HL-60 (cell line): ENCODE data around the gene ISL2.

ENCODE experiments used
- DNase-seq, 2 experiments: peaks; one replicate each; pipeline ENCODE4 v3.0.0-alpha.2; 2010 to 2020; ENCODE audit warnings: low read depth in 1 of 2, low spot score in 1 of 2
- H3K27ac ChIP-seq: fragments of 250-450 bp; sonication (Bioruptor Pico); replicated peaks from 2 replicates; pipeline ENCODE4 v1.5.1; 2020; ENCODE audit warnings: mild to moderate bottlenecking, moderate library complexity
- H3K27me3 ChIP-seq: fragments of 250-450 bp; sonication (Bioruptor Pico); 2 replicates; pipeline ENCODE4 v1.5.1; 2021; ENCODE audit warnings: mild to moderate bottlenecking, moderate library complexity; ENCODE audit not compliant: insufficient read depth, poor library complexity, severe bottlenecking
- H3K4me3 ChIP-seq: replicated peaks from 2 replicates; pipeline ENCODE4 v1.5.1; 2011; ENCODE audit warnings: mild to moderate bottlenecking, control low read depth, low read length; ENCODE audit not compliant: insufficient read depth
- GABPA ChIP-seq: IDR thresholded peaks from 2 replicates; pipeline ENCODE4 v1.6.1; 2012; ENCODE audit warnings: low read depth
- POLR2AphosphoS5 ChIP-seq: IDR thresholded peaks from 2 replicates; pipeline ENCODE4 v1.6.1; 2012; ENCODE audit warnings: low read depth
- SPI1 ChIP-seq: IDR thresholded peaks from 2 replicates; pipeline ENCODE4 v1.6.1; 2012; ENCODE audit warnings: low read depth, mild to moderate bottlenecking, borderline replicate concordance
- TF ChIP-seq, protein P1 (sequence below): IDR thresholded peaks from one replicate; pipeline ENCODE4 v1.5.1; 2011; ENCODE audit warnings: low read length, control low read depth, inconsistent platforms; ENCODE audit not compliant: insufficient read depth
- TF ChIP-seq, protein P2 (sequence below): IDR thresholded peaks from 2 replicates; pipeline ENCODE4 v1.6.1; 2012; ENCODE audit warnings: low read depth; ENCODE audit not compliant: insufficient replicate concordance

Gene ISL2

DNA sequence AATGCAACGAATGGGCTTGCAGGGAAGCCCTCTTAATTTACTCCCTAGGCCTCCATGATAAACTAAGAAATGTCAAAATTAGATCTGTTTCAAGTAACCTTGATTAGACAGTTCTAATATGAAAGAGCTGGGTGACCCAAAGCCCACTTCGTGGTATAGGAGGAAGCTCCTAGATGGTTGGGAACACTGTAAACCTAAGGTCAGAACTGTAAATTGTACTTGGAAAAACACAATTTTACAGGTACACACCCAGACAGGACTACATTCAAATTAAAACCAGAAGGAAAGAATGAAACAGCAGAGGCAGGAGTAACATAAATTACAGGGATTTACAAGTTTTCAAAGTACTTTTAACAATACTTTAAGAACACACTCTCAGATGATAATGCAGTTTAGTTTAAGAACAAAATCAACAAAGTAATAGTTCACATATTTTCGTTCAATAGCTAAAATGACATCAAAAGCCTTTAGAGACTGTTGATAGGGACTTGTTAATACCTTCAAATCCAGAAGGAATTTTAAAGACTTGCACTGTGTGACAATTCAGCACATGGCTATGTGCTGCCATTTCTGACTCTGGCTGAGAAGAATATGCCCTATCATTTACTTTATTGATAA is 18.4 kb downstream of the ISL2 start:
- Histone ChIP-seq H3K27ac (no peak overlapping the region), H3K27me3 (no peaks in the 10 kb centered on the region), H3K4me3 (no peak overlapping the region)
- TF ChIP-seq POLR2AphosphoS5 (no peak), SPI1 (no peak), GABPA (no peak)
- TF ChIP-seq, protein P1, sequence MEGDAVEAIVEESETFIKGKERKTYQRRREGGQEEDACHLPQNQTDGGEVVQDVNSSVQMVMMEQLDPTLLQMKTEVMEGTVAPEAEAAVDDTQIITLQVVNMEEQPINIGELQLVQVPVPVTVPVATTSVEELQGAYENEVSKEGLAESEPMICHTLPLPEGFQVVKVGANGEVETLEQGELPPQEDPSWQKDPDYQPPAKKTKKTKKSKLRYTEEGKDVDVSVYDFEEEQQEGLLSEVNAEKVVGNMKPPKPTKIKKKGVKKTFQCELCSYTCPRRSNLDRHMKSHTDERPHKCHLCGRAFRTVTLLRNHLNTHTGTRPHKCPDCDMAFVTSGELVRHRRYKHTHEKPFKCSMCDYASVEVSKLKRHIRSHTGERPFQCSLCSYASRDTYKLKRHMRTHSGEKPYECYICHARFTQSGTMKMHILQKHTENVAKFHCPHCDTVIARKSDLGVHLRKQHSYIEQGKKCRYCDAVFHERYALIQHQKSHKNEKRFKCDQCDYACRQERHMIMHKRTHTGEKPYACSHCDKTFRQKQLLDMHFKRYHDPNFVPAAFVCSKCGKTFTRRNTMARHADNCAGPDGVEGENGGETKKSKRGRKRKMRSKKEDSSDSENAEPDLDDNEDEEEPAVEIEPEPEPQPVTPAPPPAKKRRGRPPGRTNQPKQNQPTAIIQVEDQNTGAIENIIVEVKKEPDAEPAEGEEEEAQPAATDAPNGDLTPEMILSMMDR = no peak
- TF ChIP-seq, protein P2, sequence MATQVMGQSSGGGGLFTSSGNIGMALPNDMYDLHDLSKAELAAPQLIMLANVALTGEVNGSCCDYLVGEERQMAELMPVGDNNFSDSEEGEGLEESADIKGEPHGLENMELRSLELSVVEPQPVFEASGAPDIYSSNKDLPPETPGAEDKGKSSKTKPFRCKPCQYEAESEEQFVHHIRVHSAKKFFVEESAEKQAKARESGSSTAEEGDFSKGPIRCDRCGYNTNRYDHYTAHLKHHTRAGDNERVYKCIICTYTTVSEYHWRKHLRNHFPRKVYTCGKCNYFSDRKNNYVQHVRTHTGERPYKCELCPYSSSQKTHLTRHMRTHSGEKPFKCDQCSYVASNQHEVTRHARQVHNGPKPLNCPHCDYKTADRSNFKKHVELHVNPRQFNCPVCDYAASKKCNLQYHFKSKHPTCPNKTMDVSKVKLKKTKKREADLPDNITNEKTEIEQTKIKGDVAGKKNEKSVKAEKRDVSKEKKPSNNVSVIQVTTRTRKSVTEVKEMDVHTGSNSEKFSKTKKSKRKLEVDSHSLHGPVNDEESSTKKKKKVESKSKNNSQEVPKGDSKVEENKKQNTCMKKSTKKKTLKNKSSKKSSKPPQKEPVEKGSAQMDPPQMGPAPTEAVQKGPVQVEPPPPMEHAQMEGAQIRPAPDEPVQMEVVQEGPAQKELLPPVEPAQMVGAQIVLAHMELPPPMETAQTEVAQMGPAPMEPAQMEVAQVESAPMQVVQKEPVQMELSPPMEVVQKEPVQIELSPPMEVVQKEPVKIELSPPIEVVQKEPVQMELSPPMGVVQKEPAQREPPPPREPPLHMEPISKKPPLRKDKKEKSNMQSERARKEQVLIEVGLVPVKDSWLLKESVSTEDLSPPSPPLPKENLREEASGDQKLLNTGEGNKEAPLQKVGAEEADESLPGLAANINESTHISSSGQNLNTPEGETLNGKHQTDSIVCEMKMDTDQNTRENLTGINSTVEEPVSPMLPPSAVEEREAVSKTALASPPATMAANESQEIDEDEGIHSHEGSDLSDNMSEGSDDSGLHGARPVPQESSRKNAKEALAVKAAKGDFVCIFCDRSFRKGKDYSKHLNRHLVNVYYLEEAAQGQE = no peak
- no peak for DNase-seq

DNA sequence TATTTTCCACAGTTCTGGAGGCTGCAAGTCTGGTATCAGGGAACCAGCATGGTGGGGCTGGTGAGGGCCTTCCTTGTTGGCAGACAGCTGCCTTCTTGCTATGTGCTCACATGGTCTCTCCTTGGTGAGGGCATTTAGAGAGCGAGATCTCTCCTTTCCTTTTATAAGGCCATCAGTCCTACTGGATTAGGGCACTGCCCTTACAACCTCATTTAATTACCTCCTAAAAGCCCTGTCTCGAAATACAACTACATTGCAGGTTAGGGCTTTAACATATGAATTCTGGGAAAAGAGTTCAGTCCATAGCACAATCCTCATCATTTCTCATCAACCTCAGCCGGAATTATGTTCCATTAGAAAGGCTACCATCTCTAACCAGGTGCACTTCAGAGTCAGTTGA is 21.9 kb downstream of the ISL2 start:
- TF ChIP-seq, protein P2 = no peak
- TF ChIP-seq, protein P1 = no peak
- TF ChIP-seq GABPA (no peak), POLR2AphosphoS5 (no peak), SPI1 (no peak)
- Histone ChIP-seq H3K4me3 (no peak overlapping the region), H3K27ac (no peak overlapping the region), H3K27me3 (no peaks in the 10 kb centered on the region)
- DNase-seq = no peak

DNA sequence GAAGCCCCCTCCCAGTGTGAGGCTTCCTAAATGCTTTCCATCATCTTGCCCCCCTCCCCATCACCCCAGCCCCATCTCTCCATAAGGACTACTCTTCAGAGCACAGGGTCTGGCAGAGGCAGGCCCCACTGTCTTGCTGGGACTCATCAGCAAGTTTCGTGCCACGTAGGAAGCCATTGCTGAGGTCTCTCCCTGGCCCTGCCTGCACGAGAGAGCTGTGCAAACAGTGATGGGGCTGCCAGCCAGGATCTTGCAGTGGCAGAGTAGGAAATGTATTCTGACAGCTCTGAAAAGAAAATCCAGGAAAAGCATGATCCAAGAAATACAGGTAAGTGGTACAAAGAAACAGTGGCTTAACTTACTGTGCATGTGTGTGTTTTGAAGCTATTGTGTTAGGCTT is 22.6 kb downstream of the ISL2 start:
- Histone ChIP-seq H3K27me3 (no peaks in the 10 kb centered on the region), H3K4me3 (no peak overlapping the region), H3K27ac (no peak overlapping the region)
- TF ChIP-seq SPI1 (no peak), POLR2AphosphoS5 (no peak), GABPA (no peak)
- TF ChIP-seq, protein P2 = no peak
- TF ChIP-seq, protein P1 = no peak
- no peak for DNase-seq
